GM12878 (cell line): ENCODE data around the gene SH3GL3. TPM values are rescaled to one million over a fixed set of nuclear protein-coding genes. Genes with fewer than 3 reads are reported as not detected.

Experiments
- ATAC-seq: fragments of 200-7000 bp; cut with Tn5 transposase; 3 replicates; pipeline ENCODE4 v1.9.1; 2020; ENCODE audit warnings: mild to moderate bottlenecking, moderate library complexity
- BruUV-seq: library from RNA; stranded (reverse); fragments of 400-500 nt; replicated peaks from 2 replicates; lab custom pipeline; 2021; lab: Mats Ljungman, UMichigan
- CTCF ChIA-PET: fragments of 300-600 bp; sonication (Branson Sonifier 250); formaldehyde crosslinking; extraction: SDS; loops from one replicate; lab custom pipeline; 2021; ENCODE audit warnings: inconsistent platforms; lab: Yijun Ruan, JAX
- POLR2A ChIA-PET: fragments of 350-600 bp; formaldehyde crosslinking; extraction: SDS; loops from one replicate; lab custom pipeline; 2021; ENCODE audit warnings: inconsistent platforms; lab: Charles Lee
- RAD21 ChIA-PET: fragments of 300-600 bp; sonication (Branson Sonifier 250); formaldehyde crosslinking; loops from one replicate; lab custom pipeline; 2023; ENCODE audit warnings: antibody characterized with exemption; ENCODE audit not compliant: unreplicated experiment; lab: Charles Lee
- SMC1A ChIA-PET: fragments of 300-600 bp; sonication (Branson Sonifier 250); formaldehyde crosslinking; loops from one replicate; lab custom pipeline; 2023; ENCODE audit not compliant: unreplicated experiment, uncharacterized antibody; lab: Charles Lee
- DNase-seq: peaks from one replicate; pipeline ENCODE4 v3.0.0-alpha.2; 2011; ENCODE audit warnings: low read depth, low spot score
- FAIRE-seq: peaks from 3 replicates; lab custom pipeline; 2011; peaks lifted over from hg19 to GRCh38; lab: Jason Lieb, UNC
- H2AFZ ChIP-seq: 2 replicates; pipeline ENCODE4 v1.6.0; 2011; ENCODE audit warnings: low read depth, low read length, control low read depth; ENCODE audit not compliant: control insufficient read depth
- H3K27ac ChIP-seq: 2 replicates; pipeline ENCODE4 v1.5.1; 2011; ENCODE audit warnings: control low read depth; ENCODE audit not compliant: control insufficient read depth, insufficient read depth
- H3K27me3 ChIP-seq, 2 experiments: replicated peaks in 1 of 2; 2 replicates each; pipeline versions ENCODE4 v1.6.0 to v1.6.1; 2011; ENCODE audit warnings: low read length in 1 of 2; ENCODE audit not compliant: control insufficient read depth in 2 of 2, insufficient read depth in 2 of 2
- H3K36me3 ChIP-seq, 2 experiments: 2 replicates each; pipeline ENCODE4 v1.5.1; 2011; ENCODE audit warnings: low read length in 1 of 2; ENCODE audit not compliant: control insufficient read depth in 2 of 2, insufficient read depth in 2 of 2
- H3K4me1 ChIP-seq: 2 replicates; pipeline ENCODE4 v1.6.1; 2011; ENCODE audit warnings: mild to moderate bottlenecking, low read length, moderate library complexity, mixed read lengths; ENCODE audit not compliant: control insufficient read depth, insufficient read depth
- H3K4me2 ChIP-seq: 2 replicates; pipeline ENCODE4 v1.6.0; 2011; ENCODE audit warnings: control low read depth; ENCODE audit not compliant: control insufficient read depth, insufficient read depth
- H3K4me3 ChIP-seq: fragments of 200-600 bp; sonication (generic); 2 replicates; pipeline ENCODE4 v1.5.1; 2016
- H3K79me2 ChIP-seq: 2 replicates; pipeline ENCODE4 v1.6.0; 2011; ENCODE audit warnings: low read length; ENCODE audit not compliant: control insufficient read depth, insufficient read depth
- H3K9ac ChIP-seq: 2 replicates; pipeline ENCODE4 v1.8.0; 2011; ENCODE audit warnings: low read length, control low read depth, mixed read lengths; ENCODE audit not compliant: control insufficient read depth, insufficient read depth
- H3K9me3 ChIP-seq: replicated peaks from 3 replicates; pipeline ENCODE4 v1.5.1; 2011; ENCODE audit warnings: mild to moderate bottlenecking, low read length; ENCODE audit not compliant: control insufficient read depth, insufficient read depth
- H4K20me1 ChIP-seq: 2 replicates; pipeline ENCODE4 v1.6.0; 2011; ENCODE audit not compliant: control insufficient read depth, insufficient read depth
- ASH2L ChIP-seq: fragments of 300-600, 200-600 bp; sonication (generic); IDR thresholded peaks from 2 replicates; pipeline ENCODE4 v1.6.1; 2017; ENCODE audit warnings: low read depth, mild to moderate bottlenecking, borderline replicate concordance
- BCLAF1 ChIP-seq: fragments of 450-650 bp; IDR thresholded peaks from 2 replicates; pipeline ENCODE4 v1.6.1; 2017; ENCODE audit warnings: antibody characterized with exemption, mild to moderate bottlenecking, moderate library complexity
- IRF3 ChIP-seq: fragments of 450-650 bp; IDR thresholded peaks from 2 replicates; pipeline ENCODE4 v1.6.1; 2014; ENCODE audit warnings: mild to moderate bottlenecking
- NRF1 ChIP-seq: conservative IDR thresholded peaks from 2 replicates; pipeline ENCODE4 v1.6.1; 2011; ENCODE audit warnings: mild to moderate bottlenecking, low read depth, low read length, improper control_type of control experiment
- RELB ChIP-seq: fragments of 450-650 bp; IDR thresholded peaks from 2 replicates; pipeline ENCODE4 v1.6.1; 2017; ENCODE audit warnings: low read depth, mild to moderate bottlenecking, moderate library complexity
- STAT1 ChIP-seq: fragments of 450-650 bp; conservative IDR thresholded peaks from 2 replicates; pipeline ENCODE4 v1.6.1; 2014; ENCODE audit warnings: antibody characterized with exemption, mild to moderate bottlenecking
- ZBTB40 ChIP-seq: fragments of 450-650 bp; IDR thresholded peaks from 2 replicates; pipeline ENCODE4 v1.6.1; 2016; ENCODE audit warnings: mild to moderate bottlenecking, moderate library complexity, borderline replicate concordance
- WGBS: methylation state at CpG from one replicate; pipeline ENCODE4 v1.1.6; 2016; ENCODE audit warnings: low lambda C conversion rate; ENCODE audit not compliant: insufficient replicate concordance, insufficient coverage; ENCODE audit errors: missing lambda C conversion rate; 5-methylcytosine and 5-hydroxymethylcytosine counted together
- in situ Hi-C: fragments of 300-500 bp; cut with MboI; formaldehyde crosslinking; loops from 9 replicates; pipeline ENCODE4 v1.14.3; 2018; ENCODE audit warnings: mixed read lengths
- intact Hi-C: fragments of 100-400 bp; cut with micrococcal nuclease; formaldehyde crosslinking; loops from one replicate; pipeline ENCODE4 v1.14.2; 2022; ENCODE audit not compliant: unreplicated experiment
- polyA plus RNA-seq, 11 experiments: library from polyadenylated mRNA; depleted of rRNA in 4 of 11; unstranded in 6 of 11; stranded (reverse) in 5 of 11; fragments of >200 nt; fragmentation: Nextera tagmentation in 4 of 11; fragmentation: Illumina TruSeq in 1 of 11; extraction: Ambion mirVana in 4 of 11; extraction: Trizol in 1 of 11; gene quantifications; 1 replicate in 1 of 11; 2 replicates in 10 of 11; pipeline versions ENCODE4 v1.2.1 to v1.2.3, GENCODE V29; 2011 to 2016; ENCODE audit warnings: inconsistent platforms in 2 of 11, missing spikeins in 2 of 11, low read depth in 1 of 11
- total RNA-seq, 4 experiments: library from RNA; depleted of rRNA in 3 of 4; stranded (reverse); fragments of >200 nt in 3 of 4; fragmentation: Illumina TruSeq in 1 of 4; extraction: Trizol in 1 of 4; gene quantifications; 2 replicates each; pipeline versions ENCODE4 v1.2.1 to v1.2.3, GENCODE V29; 2013 to 2021

SH3GL3 gene
- total and polyA plus RNA-seq, 10 of the 15 experiments (the other 5 are each of a cell fraction or from before 2014, with no cell fraction given) = not detected

- TF ChIP-seq IRF3 (no peak), ASH2L (no peak), NRF1 (no peak), ZBTB40 (no peak)
Measured at GRCh38 chr15:83644439-83644838, 197.3 kb downstream of the SH3GL3 start (continued).

- no TSS peak for BruUV-seq
Measured at GRCh38 chr15:83650831-83651230, 203.7 kb downstream of the SH3GL3 start.

More at GRCh38 chr15:83650831-83651230, 203.7 kb downstream of the SH3GL3 start:
- RAD21 ChIA-PET = no interaction called here
- CTCF ChIA-PET = no interaction called here
- DNase-seq (no peak), FAIRE-seq (no peak), ATAC-seq (no peak)
- 0% methylated on average over 2 of the region's 2 CpGs for WGBS
- in situ Hi-C loops (no loop called here), intact Hi-C loops (no loop called here)
- H2AFZ ChIP-seq = no peak overlapping the region
- no peak for TF ChIP-seq RELB
- TF ChIP-seq STAT1 = no peak
- no peak for TF ChIP-seq BCLAF1
- no peak overlapping the region for H3K27ac ChIP-seq
- H3K27me3 ChIP-seq = peaks cover 6 to 7% of the 10 kb centered on the region in 2 experiments; a peak in 3 of 4 replicates
- H3K4me1 ChIP-seq = no peaks in the 10 kb centered on the region
- H3K9me3 ChIP-seq = no peaks in the 10 kb centered on the region; the same call in 1 of the 3 replicates
- H3K79me2 ChIP-seq = no peaks in the 10 kb centered on the region
- SMC1A ChIA-PET = no interaction called here
- H3K9ac ChIP-seq = no peak overlapping the region
- H4K20me1 ChIP-seq = no peaks in the 10 kb centered on the region
- no peaks in the 10 kb centered on the region for H3K36me3 ChIP-seq
- POLR2A ChIA-PET = no interaction called here
- H3K4me2 ChIP-seq = no peak overlapping the region
- no peak overlapping the region for H3K4me3 ChIP-seq
